Common myeloid progenitor, CD34-positive (primary cell): ENCODE data around the gene ZKSCAN7.
"Not testable (repeated sequence)": the region's sequence is repeated elsewhere in the genome, so short reads cannot be mapped to it uniquely, and the experiment has no call there.

Experiments used
- CTCF ChIA-PET: fragments of 350-600 bp; sonication (Branson Sonifier 250); formaldehyde crosslinking; loops from one replicate; lab custom pipeline; 2021; ENCODE audit warnings: antibody characterized with exemption; lab: Charles Lee
- POLR2A ChIA-PET: fragments of 350-600 bp; sonication (Branson Sonifier 250); formaldehyde crosslinking; loops from one replicate; lab custom pipeline; 2021; ENCODE audit warnings: antibody characterized with exemption; lab: Charles Lee
- DNase-seq, 3 donors: peaks; one replicate each; pipeline versions ENCODE4 v3.0.0 to v3.0.0-alpha.2; 2013
- H3K27ac ChIP-seq, 2 experiments: 1 replicate in 1 of 2; 2 replicates in 1 of 2; pipeline ENCODE4 v1.7.0; 2013; ENCODE audit warnings: inconsistent platforms in 2 of 2, low read length in 2 of 2, mild to moderate bottlenecking in 2 of 2, low read depth in 1 of 2, moderate library complexity in 1 of 2; ENCODE audit not compliant: severe bottlenecking in 2 of 2, insufficient read depth in 1 of 2, poor library complexity in 1 of 2
- H3K27me3 ChIP-seq, 5 experiments: replicated peaks in 2 of 5; 1 replicate in 3 of 5; 2 replicates in 2 of 5; pipeline versions ENCODE4 v1.6.1 to v1.7.0; 2013; ENCODE audit warnings: low read length in 4 of 5, mild to moderate bottlenecking in 2 of 5, moderate library complexity in 2 of 5, inconsistent platforms in 1 of 5; ENCODE audit not compliant: insufficient read depth in 5 of 5, control insufficient read depth in 4 of 5
- H3K36me3 ChIP-seq, 4 experiments: 1 replicate in 2 of 4; 2 replicates in 2 of 4; pipeline versions ENCODE4 v1.6.1 to v1.7.0; 2013; ENCODE audit warnings: low read length in 3 of 4, control low read depth in 1 of 4, mild to moderate bottlenecking in 1 of 4; ENCODE audit not compliant: control insufficient read depth in 4 of 4, insufficient read depth in 4 of 4
- H3K4me1 ChIP-seq, 4 experiments: 1 replicate in 3 of 4; 2 replicates in 1 of 4; pipeline versions ENCODE4 v1.6.1 to v1.7.1; 2013; ENCODE audit warnings: low read length in 3 of 4, mild to moderate bottlenecking in 3 of 4, control low read depth in 1 of 4, inconsistent platforms in 1 of 4, moderate library complexity in 1 of 4; ENCODE audit not compliant: control insufficient read depth in 4 of 4, insufficient read depth in 4 of 4; ENCODE audit errors: control extremely low read depth in 1 of 4
- H3K4me3 ChIP-seq, 7 experiments: 1 replicate in 4 of 7; 2 replicates in 3 of 7; pipeline versions ENCODE4 v1.5.1 to v1.7.0; 2013; ENCODE audit warnings: mild to moderate bottlenecking in 7 of 7, low read length in 6 of 7, moderate library complexity in 6 of 7, inconsistent platforms in 2 of 7, low read depth in 2 of 7, control low read depth in 1 of 7; ENCODE audit not compliant: insufficient read depth in 4 of 7, control insufficient read depth in 1 of 7; ENCODE audit errors: extremely low read depth in 1 of 7
- H3K9me3 ChIP-seq, 5 experiments: 1 replicate in 4 of 5; 2 replicates in 1 of 5; pipeline versions ENCODE4 v1.6.1 to v1.7.1; 2013; ENCODE audit warnings: low read length in 4 of 5, mild to moderate bottlenecking in 2 of 5, inconsistent platforms in 1 of 5, low read depth in 1 of 5, moderate library complexity in 1 of 5; ENCODE audit not compliant: control insufficient read depth in 4 of 5, insufficient read depth in 2 of 5; ENCODE audit errors: control extremely low read depth in 1 of 5
- WGBS: methylation state at CpG from one replicate; pipeline ENCODE4 v1.1.5; 2013; ENCODE audit not compliant: insufficient coverage; 5-methylcytosine and 5-hydroxymethylcytosine counted together

The ZKSCAN7 gene

DNA sequence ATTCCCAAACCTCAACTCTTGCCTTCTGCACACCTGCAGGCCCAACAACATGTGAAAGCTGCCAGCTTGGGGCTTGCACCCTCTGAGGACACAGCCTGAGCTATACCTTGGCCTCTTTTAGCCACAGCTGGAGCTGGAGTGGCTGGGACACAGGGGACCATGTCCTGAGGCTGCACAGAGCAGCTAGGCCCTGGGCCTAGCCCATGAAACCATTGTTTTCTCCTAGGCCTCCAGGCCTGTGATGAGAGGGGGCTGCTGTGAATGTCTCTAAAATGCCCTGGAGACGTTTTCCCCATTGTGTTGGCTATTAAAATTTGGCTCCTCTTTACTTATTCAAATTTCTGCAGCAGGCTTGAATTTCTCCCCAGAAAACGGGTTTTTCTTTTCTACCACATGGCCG, 7.2 kb downstream of the ZKSCAN7 start:
- DNase-seq = no peak
- Histone ChIP-seq H3K27ac (no peak overlapping the region), H3K27me3 (no peaks in the 10 kb centered on the region), H3K4me1 (no peaks in the 10 kb centered on the region), H3K36me3 (peaks cover 8 to 91% (median 37%) of the 10 kb centered on the region in 4 experiments), H3K4me3 (no peak overlapping the region), H3K9me3 (peaks cover 7 to 88% (median 44%) of the 10 kb centered on the region in 5 experiments)
- ChIA-PET CTCF (no interaction called here), POLR2A (no interaction called here)
- 100% methylated on average over 3 of the region's 3 CpGs for WGBS

DNA sequence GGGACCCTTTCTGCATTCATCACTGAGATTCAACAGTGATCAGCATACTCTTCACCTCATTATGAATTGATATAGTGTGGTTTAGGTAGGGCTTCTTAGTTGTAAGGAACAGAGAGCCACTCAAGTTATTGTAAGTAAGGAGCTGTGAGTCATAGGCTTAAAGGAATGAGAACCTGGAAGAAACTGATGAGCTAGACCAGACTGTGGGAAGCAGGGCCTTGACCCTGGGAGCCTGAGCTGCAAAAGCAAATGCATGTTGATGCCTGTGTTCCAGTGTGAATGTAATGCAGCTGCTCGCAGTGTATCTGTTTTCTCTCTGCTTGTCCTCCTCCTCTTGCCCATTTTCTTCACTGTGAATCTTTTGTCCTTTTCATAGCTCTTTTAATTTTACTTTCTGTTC, 13.6 kb downstream of the ZKSCAN7 start:
- Histone ChIP-seq H3K4me3 (no peak overlapping the region), H3K27me3 (no peaks in the 10 kb centered on the region), H3K36me3 (peaks cover 18 to 91% (median 52%) of the 10 kb centered on the region in 4 experiments), H3K27ac (no peak overlapping the region), H3K9me3 (peaks cover 14 to 92% (median 60%) of the 10 kb centered on the region in 5 experiments), H3K4me1 (no peaks in the 10 kb centered on the region)
- no peak for DNase-seq
- ChIA-PET CTCF (interaction anchor here (0.6 to 1.3 kb wide), 2 partner anchors 89 to 236 kb away, joined by 3 read pairs; no protein-coding TSS in a partner anchor), POLR2A (no interaction called here)
- no CpG with 5 or more reads among the region's 1 CpG for WGBS

DNA sequence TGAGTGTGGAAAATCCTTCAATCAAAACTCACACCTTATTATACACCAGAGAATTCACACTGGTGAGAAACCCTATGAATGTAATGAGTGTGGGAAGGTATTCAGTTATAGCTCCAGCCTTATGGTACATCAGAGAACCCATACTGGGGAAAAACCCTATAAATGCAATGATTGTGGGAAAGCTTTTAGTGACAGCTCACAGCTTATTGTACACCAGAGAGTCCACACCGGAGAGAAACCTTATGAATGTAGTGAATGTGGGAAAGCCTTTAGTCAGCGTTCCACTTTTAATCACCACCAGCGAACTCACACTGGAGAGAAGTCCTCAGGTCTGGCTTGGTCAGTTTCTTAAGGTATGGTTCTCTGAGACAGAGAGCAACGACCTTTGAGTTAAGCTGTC, 16.0 kb downstream of the ZKSCAN7 start:
- Histone ChIP-seq H3K4me1 (no peaks in the 10 kb centered on the region), H3K36me3 (peaks cover 14 to 72% (median 40%) of the 10 kb centered on the region in 4 experiments), H3K27ac (no peak overlapping the region), H3K9me3 (peaks cover 9 to 83% (median 49%) of the 10 kb centered on the region in 5 experiments), H3K27me3 (no peaks in the 10 kb centered on the region), H3K4me3 (no peak overlapping the region)
- WGBS = 100% methylated on average over 1 of the region's 4 CpGs
- ChIA-PET POLR2A (no interaction called here), CTCF (no interaction called here)
- DNase-seq = no peak

DNA sequence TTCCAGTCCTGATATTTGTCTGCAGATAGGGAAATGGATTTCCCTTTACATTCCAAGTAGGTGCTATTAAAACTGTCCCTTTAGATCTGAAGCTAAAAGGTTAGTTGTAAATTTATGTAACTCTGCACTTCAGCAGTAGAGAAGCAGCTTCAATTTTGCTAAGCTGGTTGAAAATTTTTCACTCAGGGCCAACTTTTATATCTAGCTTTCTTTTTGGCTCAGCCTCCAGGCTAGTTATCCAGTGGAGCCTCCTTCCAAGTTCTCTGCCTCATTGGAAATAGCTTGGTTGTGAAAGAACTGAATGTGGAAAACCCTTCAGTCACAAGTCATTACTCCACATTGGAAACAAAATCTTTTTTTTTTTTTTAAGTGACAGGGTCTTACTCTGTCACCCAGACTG, 21.6 kb downstream of the ZKSCAN7 start:
- CTCF ChIA-PET = no interaction called here
- POLR2A ChIA-PET = no interaction called here

DNA sequence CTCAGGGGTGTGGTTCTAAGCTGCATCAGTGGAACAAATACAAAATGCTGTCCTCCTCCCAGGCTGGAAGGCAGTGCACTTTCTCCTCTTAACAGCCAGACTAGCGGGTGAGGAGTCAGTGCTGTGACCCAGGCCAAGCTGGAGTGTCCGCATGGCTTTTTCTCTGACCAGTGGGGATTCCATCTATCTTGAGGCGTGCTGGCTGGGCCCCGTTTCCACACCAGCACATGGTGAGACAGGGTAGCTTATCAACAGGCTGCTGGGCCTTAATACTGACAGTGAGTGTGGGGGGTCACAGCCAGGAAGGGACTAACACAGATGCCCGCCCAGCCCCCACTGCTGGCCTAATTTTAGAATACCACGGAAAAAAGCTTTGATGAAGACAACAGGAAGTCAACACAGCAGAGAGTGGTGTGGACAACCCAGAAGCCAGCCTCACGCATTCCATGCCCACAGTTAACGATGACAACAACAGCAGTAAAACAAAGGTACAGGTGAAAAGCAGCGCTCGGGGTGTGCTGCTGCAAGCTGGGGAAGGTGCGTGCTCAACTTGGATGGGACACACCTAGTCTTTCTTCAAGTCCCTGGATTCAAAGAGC, 22.5 kb downstream of the ZKSCAN7 start:
- Histone ChIP-seq H3K36me3 (peaks cover 0 to 36% (median 4%) of the 10 kb centered on the region in 4 experiments), H3K9me3 (peaks cover 6 to 61% (median 33%) of the 10 kb centered on the region in 5 experiments)
- DNase-seq, H3K4me3 ChIP-seq, H3K4me1 ChIP-seq, CTCF ChIA-PET, H3K27ac ChIP-seq, H3K27me3 ChIP-seq, POLR2A ChIA-PET: not testable (repeated sequence)
- 100% methylated on average over 3 of the region's 11 CpGs for WGBS

More for the DNA sequence above, 21.6 kb downstream of the ZKSCAN7 start:
- no peak for DNase-seq
- Histone ChIP-seq H3K4me1 (no peaks in the 10 kb centered on the region), H3K9me3 (peaks cover 6 to 65% (median 36%) of the 10 kb centered on the region in 5 experiments), H3K27ac (no peak overlapping the region), H3K36me3 (peaks cover 0 to 44% (median 7%) of the 10 kb centered on the region in 4 experiments), H3K27me3 (peaks cover 0 to 6% (median 0%) of the 10 kb centered on the region in 5 experiments), H3K4me3 (no peak overlapping the region)

DNA sequence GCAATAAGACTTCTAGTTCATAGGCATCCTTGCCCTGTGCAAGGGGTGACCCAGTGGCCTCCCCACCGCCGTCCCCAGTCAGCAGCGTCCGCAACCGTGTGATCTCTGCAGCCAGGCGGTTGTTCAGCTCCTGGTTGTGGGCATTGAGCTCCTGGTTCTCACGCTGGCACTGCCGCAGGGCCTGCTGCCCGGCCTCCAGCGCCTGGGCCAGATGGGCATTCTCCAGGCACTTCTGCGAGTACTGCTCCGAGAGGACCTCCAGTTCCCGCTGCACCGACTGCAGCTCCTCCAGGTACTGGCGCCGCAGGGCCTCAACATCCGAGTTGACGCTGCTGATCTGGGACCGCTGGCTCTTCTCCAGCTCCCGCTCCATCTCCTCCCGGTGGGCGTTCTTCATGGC, 23.3 kb downstream of the ZKSCAN7 start:
- POLR2A ChIA-PET, H3K4me1 ChIP-seq, H3K27ac ChIP-seq, H3K27me3 ChIP-seq, DNase-seq, H3K4me3 ChIP-seq, CTCF ChIA-PET: not testable (repeated sequence)
- peaks cover 0 to 31% (median 3%) of the 10 kb centered on the region in 4 experiments for H3K36me3 ChIP-seq
- H3K9me3 ChIP-seq = peaks cover 6 to 54% (median 27%) of the 10 kb centered on the region in 5 experiments
- 98% methylated on average over 21 of the region's 22 CpGs for WGBS

DNA sequence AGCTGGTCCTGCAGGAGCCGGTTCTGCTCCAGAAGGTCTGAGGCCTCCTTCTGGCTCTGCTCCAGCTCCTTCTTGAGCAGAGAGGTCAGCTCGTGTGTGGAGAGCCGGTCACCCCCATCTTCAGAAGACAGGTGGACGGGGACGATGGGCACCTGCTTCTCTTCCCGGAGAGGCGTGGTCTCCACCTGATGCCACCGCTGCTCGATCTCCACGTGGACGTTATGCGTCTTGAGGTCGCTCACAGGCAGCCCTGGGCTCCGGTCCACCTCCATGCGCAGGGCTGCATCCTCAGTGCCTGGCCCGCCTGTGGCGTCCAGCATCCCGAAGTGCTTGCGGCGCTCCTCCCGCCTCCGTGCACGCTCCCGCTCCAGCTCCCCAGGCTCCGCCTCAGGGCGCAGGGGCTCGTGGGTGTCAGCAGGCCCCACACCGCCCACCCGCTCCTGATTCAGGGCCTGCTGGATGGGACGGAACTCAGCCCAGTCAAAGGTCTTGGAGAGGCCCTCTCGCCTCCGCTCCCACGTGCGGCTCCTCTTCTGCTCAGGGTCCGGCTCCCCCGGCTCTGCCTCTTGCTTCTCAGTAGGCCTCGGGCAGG, 24.0 kb downstream of the ZKSCAN7 start:
- H3K4me1 ChIP-seq, DNase-seq, H3K27ac ChIP-seq, POLR2A ChIA-PET, H3K4me3 ChIP-seq, CTCF ChIA-PET, H3K27me3 ChIP-seq: not testable (repeated sequence)
- WGBS = 97% methylated on average over 34 of the region's 37 CpGs
- Histone ChIP-seq H3K36me3 (peaks cover 0 to 30% (median 3%) of the 10 kb centered on the region in 4 experiments), H3K9me3 (peaks cover 2 to 47% (median 27%) of the 10 kb centered on the region in 5 experiments)
